Neural cell (in vitro differentiated cells): Measurements from ENCODE around the gene SHB.

ENCODE experiments used
- CTCF ChIP-seq: fragments of 450-650 bp; IDR thresholded peaks from 2 replicates; pipeline ENCODE4 v1.5.1; 2014; ENCODE audit warnings: antibody characterized with exemption, mild to moderate bottlenecking, moderate library complexity; ENCODE audit not compliant: poor library complexity, severe bottlenecking
- EP300 ChIP-seq: fragments of 450-650 bp; conservative IDR thresholded peaks from 2 replicates; pipeline ENCODE4 v1.6.1; 2014; ENCODE audit warnings: antibody characterized with exemption, mild to moderate bottlenecking, moderate library complexity; ENCODE audit not compliant: poor library complexity, severe bottlenecking
- EZH2 ChIP-seq: fragments of 200-600, 300-800 bp; shearing (Covaris generic), sonication (generic); IDR thresholded peaks from 2 replicates; pipeline ENCODE4 v1.6.1; 2014; ENCODE audit warnings: antibody characterized with exemption, low read length, borderline replicate concordance, mild to moderate bottlenecking; ENCODE audit not compliant: insufficient read depth, poor library complexity, severe bottlenecking
- MXI1 ChIP-seq: fragments of 450-650 bp; conservative IDR thresholded peaks from 2 replicates; pipeline ENCODE4 v1.6.1; 2014; ENCODE audit warnings: antibody characterized with exemption, mild to moderate bottlenecking; ENCODE audit not compliant: poor library complexity, severe bottlenecking
- POLR2AphosphoS5 ChIP-seq: IDR thresholded peaks from 2 replicates; pipeline ENCODE4 v1.6.1; 2012
- RAD21 ChIP-seq: fragments of 450-650 bp; conservative IDR thresholded peaks from 2 replicates; pipeline ENCODE4 v1.6.1; 2014; ENCODE audit warnings: antibody characterized with exemption, mild to moderate bottlenecking, moderate library complexity
- REST ChIP-seq: IDR thresholded peaks from 2 replicates; pipeline ENCODE4 v1.6.1; 2012; ENCODE audit warnings: borderline replicate concordance
- SMC3 ChIP-seq: fragments of 450-650 bp; conservative IDR thresholded peaks from 2 replicates; pipeline ENCODE4 v1.6.1; 2014; ENCODE audit warnings: antibody characterized with exemption, mild to moderate bottlenecking, moderate library complexity; ENCODE audit not compliant: poor library complexity

- no peak for TF ChIP-seq CTCF
- no peak for TF ChIP-seq SMC3
- TF ChIP-seq POLR2AphosphoS5: no peak
- no peak for TF ChIP-seq EP300
- TF ChIP-seq RAD21: no peak
- TF ChIP-seq EZH2: no peak
- TF ChIP-seq REST: no peak
- TF ChIP-seq MXI1: no peak
Measured at GRCh38 chr9:37892063-37892462, 177.0 kb downstream of the SHB start.
